WI38 (cell line): Measurements from ENCODE around the gene SKI.

Source experiments
- H3K4me3 ChIP-seq: 2 replicates; pipeline ENCODE4 v1.5.1; 2011; ENCODE audit warnings: low read depth, mild to moderate bottlenecking, control low read depth, low read length
- CTCF ChIP-seq: IDR thresholded peaks from 2 replicates; pipeline ENCODE4 v1.5.1; 2012; ENCODE audit warnings: low read depth, mild to moderate bottlenecking, control low read depth, low read length

SKI gene

DNA sequence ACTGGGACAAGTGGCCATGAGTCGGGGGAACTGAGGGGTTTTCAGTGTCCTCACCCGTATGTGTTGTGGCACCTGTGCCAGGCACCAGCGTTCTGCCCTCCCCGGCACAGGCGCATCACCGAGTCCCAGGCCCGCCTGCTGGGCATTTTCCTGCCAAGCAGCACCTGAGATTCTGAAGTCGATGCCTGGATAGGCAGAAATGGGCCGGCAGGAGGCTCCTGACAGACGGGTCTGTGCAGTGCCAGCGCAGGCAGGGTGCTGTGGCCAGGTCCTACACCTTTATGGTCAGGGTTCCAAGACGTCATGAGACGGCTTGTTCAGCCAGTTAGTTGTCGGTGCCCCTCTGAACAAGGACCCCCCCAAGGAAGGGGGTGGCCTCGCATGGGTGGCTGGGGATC is 44.2 kb upstream of the SKI start:
- no peak overlapping the region for H3K4me3 ChIP-seq
- TF ChIP-seq CTCF: no peak

DNA sequence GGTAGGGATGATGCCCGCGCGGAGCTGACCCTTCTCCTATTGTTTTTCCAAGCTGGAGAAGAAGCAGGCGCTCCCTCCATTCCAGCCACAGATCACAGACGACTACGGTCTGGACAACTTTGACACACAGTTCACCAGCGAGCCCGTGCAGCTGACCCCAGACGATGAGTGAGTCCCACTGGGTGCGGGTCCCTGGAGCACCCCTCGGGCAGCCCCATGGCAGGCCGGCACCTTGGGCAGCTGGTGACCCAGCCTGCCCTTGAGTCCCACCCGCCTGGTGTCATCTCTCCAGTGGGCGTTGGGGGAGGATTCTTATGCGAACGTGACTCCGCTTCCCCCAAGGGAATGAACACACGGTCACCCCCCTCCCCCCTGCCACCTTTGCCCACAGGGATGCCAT is 43.6 kb upstream of the SKI start:
- no peak for TF ChIP-seq CTCF
- H3K4me3 ChIP-seq: no peak overlapping the region

DNA sequence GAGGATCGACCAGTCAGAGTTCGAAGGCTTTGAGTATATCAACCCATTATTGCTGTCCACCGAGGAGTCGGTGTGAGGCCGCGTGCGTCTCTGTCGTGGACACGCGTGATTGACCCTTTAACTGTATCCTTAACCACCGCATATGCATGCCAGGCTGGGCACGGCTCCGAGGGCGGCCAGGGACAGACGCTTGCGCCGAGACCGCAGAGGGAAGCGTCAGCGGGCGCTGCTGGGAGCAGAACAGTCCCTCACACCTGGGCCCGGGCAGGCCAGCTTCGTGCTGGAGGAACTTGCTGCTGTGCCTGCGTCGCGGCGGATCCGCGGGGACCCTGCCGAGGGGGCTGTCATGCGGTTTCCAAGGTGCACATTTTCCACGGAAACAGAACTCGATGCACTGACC is 43.2 kb upstream of the SKI start:
- H3K4me3 ChIP-seq: no peak overlapping the region
- no peak for TF ChIP-seq CTCF

DNA sequence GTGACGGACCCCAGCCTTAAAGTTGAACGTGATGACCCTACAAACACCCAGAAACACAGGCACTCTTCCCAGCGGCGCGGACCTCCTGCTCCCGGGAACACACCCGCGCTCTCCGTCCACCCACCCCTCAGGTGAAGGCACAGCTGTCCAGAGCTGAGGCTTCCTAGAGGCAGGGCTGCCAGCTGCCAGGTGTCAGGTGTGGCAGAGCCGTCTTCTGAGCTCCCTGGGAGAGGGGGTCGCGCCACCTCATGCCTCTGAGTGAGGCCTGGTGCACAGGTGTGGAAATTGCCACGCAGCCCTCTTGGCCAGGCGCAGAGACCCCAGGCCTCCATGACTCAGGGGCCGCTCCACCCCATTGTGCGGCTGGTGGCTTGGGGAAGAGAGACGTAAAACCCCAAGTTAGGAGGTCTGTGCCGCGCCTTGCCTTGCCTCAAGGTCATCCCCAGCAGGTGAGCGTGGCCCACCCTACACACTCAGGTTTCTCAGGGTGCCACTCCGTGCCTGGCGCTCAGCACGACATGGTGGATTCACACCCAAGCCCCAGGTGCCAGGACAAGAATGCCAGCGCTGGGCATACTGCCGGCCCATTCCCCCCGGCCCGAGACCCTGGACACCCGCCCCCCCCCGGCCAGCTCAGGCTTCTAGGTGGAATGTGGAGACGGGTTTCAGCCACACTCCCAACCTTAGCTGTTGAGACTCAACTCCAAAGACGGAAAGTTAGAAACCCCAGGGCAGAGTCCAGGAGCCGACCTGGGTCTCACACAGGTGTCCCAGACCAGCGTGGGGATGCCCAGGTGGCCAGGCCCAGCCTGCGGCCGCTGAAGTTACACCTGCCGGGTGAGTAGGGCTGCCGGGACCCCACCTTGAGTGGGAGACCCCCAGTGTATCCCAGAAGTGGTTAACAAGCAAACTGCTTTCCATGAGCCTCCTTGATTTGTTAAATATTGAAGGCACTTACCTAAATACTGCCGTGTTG is 42.0 kb upstream of the SKI start:
- no peak for TF ChIP-seq CTCF
- no peak overlapping the region for H3K4me3 ChIP-seq

- no peak overlapping the region for H3K4me3 ChIP-seq
- no peak for TF ChIP-seq CTCF
Measured at GRCh38 chr1:2186901-2187300, 41.2 kb upstream of the SKI start.

DNA sequence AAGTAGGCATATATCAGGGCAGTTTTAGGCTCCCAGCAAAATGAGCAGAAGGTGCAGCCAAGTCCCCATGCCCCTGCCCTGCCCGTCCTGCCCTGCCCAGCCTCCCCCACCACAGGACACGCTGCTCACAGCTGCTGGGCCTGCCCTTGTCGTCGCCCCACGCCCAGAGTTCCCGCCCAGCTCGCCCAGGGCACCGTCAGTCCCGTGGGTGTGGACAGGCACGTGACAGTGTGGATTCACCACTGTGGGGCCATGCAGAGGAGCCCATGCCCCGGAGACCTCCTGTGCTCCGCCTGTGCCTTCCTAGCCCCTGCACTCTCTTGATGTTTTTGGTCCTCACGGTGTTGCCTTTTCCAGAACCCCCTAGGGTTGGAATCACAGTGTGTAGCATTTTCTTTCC is 40.5 kb upstream of the SKI start:
- TF ChIP-seq CTCF: no peak
- no peak overlapping the region for H3K4me3 ChIP-seq

DNA sequence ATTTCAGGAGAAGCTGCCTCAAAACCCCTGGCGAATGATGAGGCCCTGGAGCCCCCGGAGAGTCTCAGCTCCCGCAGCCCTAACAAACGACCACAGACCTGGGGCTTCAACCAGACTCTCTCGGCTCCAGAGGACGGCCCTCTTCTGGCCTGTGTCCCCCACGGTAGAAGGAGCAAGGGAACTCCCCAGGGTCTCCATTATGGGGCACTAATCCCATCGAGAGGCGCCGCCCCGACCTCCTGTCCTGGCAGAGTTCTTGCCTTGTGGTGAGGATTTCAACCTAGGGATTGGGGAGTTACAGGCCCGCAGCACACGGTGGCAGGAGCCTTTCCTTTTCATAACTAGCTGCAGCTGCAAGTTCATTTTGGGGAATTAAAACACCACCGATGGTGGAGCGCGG is 39.8 kb upstream of the SKI start:
- no peak overlapping the region for H3K4me3 ChIP-seq
- TF ChIP-seq CTCF: no peak
